Pons (tissue), 1 donor: Measurements from ENCODE around the gene TRAM2.

Source experiments
- DNase-seq: peaks from one replicate; pipeline ENCODE4 v3.0.0-alpha.2; 2016; ENCODE audit warnings: low spot score

Gene TRAM2

GRCh38 chr6:52531834-52532233 lies 45.0 kb downstream of the TRAM2 start:
- no peak for DNase-seq

GRCh38 chr6:52531396-52531795 lies 45.5 kb downstream of the TRAM2 start:
- DNase-seq = no peak

- DNase-seq = no peak
These were observed 46.5 kb downstream of the TRAM2 start for GRCh38 chr6:52530351-52530750.

- no peak for DNase-seq
These were observed 47.5 kb downstream of the TRAM2 start for GRCh38 chr6:52529311-52529710.

- DNase-seq = no peak
These were observed 49.4 kb downstream of the TRAM2 start for GRCh38 chr6:52527436-52527835.

GRCh38 chr6:52526634-52527033 lies 50.2 kb downstream of the TRAM2 start:
- no peak for DNase-seq

- no peak for DNase-seq
These were observed 51.9 kb downstream of the TRAM2 start for GRCh38 chr6:52524918-52525317.

GRCh38 chr6:52523378-52524142 lies 53.3 kb downstream of the TRAM2 start:
- no peak for DNase-seq

- no peak for DNase-seq
These were observed 54.2 kb downstream of the TRAM2 start for GRCh38 chr6:52522655-52523054.

GRCh38 chr6:52522151-52522626 lies 54.7 kb downstream of the TRAM2 start:
- no peak for DNase-seq

- no peak for DNase-seq
These were observed 57.2 kb downstream of the TRAM2 start for GRCh38 chr6:52519618-52520017.

GRCh38 chr6:52518279-52518945 lies 58.4 kb downstream of the TRAM2 start:
- no peak for DNase-seq

- DNase-seq = peak; percentile 73
These were observed 59.2 kb downstream of the TRAM2 start for GRCh38 chr6:52517502-52518278.

GRCh38 chr6:52516943-52517342 lies 59.9 kb downstream of the TRAM2 start:
- DNase-seq = no peak

- no peak for DNase-seq
These were observed 60.6 kb downstream of the TRAM2 start for GRCh38 chr6:52516269-52516668.

- no peak for DNase-seq
These were observed 61.5 kb downstream of the TRAM2 start for GRCh38 chr6:52515219-52515960.

- no peak for DNase-seq
These were observed 62.3 kb downstream of the TRAM2 start for GRCh38 chr6:52514514-52514913.

- DNase-seq = no peak
These were observed 63.0 kb downstream of the TRAM2 start for GRCh38 chr6:52513896-52514295.

GRCh38 chr6:52513464-52513863 lies 63.4 kb downstream of the TRAM2 start:
- no peak for DNase-seq

GRCh38 chr6:52512199-52512598 lies 64.7 kb downstream of the TRAM2 start:
- DNase-seq = peak; percentile 9

GRCh38 chr6:52511572-52512151 lies 65.2 kb downstream of the TRAM2 start:
- no peak for DNase-seq

- DNase-seq = no peak
These were observed 65.7 kb downstream of the TRAM2 start for GRCh38 chr6:52511163-52511562.
